ENCODE data around the gene MRPL12.
A peak's percentile ranks its signal among the peaks of the same experiment; 100 is the strongest.

MRPL12 gene

DNA sequence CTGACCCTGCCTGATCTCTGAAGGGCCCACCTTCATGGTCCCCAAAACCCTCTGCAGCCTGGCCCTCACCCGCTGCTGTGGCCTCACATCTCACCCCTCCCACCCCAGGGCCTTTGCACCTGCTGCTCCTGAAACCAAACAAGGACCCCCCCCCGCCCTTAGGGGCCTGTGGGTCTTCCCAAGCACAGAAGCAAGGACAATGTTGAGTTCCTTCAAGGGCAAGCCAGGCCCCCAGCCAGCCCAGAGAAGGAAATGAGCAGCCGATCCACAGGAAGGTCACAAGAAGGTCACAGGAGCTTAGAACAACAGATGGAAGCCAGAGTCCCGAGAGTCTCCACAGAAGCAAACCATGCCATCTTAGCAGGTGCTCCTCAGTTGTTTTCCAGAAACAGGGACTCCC is 46.3 kb upstream of the MRPL12 start:
- H3K27me3 ChIP-seq (replicated peaks; ENCODE audit: insufficient read depth, low read length), result no peaks in the 10 kb centered on the region
- H3K4me3 ChIP-seq (ENCODE audit: low read length), result no peak overlapping the region
- TF ChIP-seq, protein P1, sequence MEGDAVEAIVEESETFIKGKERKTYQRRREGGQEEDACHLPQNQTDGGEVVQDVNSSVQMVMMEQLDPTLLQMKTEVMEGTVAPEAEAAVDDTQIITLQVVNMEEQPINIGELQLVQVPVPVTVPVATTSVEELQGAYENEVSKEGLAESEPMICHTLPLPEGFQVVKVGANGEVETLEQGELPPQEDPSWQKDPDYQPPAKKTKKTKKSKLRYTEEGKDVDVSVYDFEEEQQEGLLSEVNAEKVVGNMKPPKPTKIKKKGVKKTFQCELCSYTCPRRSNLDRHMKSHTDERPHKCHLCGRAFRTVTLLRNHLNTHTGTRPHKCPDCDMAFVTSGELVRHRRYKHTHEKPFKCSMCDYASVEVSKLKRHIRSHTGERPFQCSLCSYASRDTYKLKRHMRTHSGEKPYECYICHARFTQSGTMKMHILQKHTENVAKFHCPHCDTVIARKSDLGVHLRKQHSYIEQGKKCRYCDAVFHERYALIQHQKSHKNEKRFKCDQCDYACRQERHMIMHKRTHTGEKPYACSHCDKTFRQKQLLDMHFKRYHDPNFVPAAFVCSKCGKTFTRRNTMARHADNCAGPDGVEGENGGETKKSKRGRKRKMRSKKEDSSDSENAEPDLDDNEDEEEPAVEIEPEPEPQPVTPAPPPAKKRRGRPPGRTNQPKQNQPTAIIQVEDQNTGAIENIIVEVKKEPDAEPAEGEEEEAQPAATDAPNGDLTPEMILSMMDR (IDR thresholded peaks at IDR 0.05; ENCODE audit: low read length), result no peak
- TF ChIP-seq EZH2phosphoT487 (IDR thresholded peaks at IDR 0.05; ENCODE audit: low read length), result no peak
- no peak for TF ChIP-seq EZH2 (optimal IDR thresholded peaks at IDR 0.05; ENCODE audit: low read depth, low read length)
- no peaks in the 10 kb centered on the region for H3K36me3 ChIP-seq (replicated peaks; ENCODE audit: insufficient read depth, low read length)
- H3F3A ChIP-seq (ENCODE audit: insufficient read depth, low read length), result no peaks in the 10 kb centered on the region
- H3K9me3 ChIP-seq (replicated peaks; ENCODE audit: insufficient read depth, low read length), result no peaks in the 10 kb centered on the region
- no peaks in the 10 kb centered on the region for H3K79me2 ChIP-seq (ENCODE audit: low read length)
- H2AFZ ChIP-seq (ENCODE audit: low read length), result 0 out of 2 replicates have a peak overlapping the region, but pooled peaks have one; percentile 15
- no peaks in the 10 kb centered on the region for H3K9me2 ChIP-seq (replicated peaks; ENCODE audit: insufficient read depth, low read length)
- H4K20me1 ChIP-seq (ENCODE audit: insufficient read depth, low read length), result no peaks in the 10 kb centered on the region
- H3K4me1 ChIP-seq (ENCODE audit: low read length), result 0 out of 2 replicates have a peak, but pooled peaks cover 6% of the 10 kb centered on the region
- no peak overlapping the region for H3K4me2 ChIP-seq (ENCODE audit: low read depth, low read length)
- no peak overlapping the region for H3K27ac ChIP-seq (ENCODE audit: low read length)
- H3K9ac ChIP-seq (ENCODE audit: low read length), result no peak overlapping the region
- DNase-seq, result peak; percentile 17

DNA sequence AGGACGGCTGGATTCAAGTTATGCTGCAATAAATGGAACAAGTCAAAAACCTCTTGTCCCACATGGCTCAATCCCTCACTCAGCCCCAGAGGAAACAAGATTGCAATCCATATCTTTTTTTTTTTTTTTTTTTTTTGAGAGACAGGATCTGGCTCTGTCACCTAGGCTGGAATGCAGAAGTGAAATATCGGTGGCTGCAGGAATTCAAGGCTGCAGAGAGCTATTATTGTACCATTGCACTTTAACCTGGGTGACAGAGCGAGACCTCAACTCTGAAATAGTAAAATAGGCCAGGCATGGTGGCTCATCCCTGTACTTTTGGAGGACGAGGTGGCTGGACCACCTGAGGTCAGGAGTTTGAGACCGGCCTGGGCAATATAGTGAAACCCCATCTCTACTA is 44.1 kb upstream of the MRPL12 start:
- 0 out of 2 replicates have a peak, but pooled peaks cover 6% of the 10 kb centered on the region for H3K4me1 ChIP-seq (ENCODE audit: low read length)

DNA sequence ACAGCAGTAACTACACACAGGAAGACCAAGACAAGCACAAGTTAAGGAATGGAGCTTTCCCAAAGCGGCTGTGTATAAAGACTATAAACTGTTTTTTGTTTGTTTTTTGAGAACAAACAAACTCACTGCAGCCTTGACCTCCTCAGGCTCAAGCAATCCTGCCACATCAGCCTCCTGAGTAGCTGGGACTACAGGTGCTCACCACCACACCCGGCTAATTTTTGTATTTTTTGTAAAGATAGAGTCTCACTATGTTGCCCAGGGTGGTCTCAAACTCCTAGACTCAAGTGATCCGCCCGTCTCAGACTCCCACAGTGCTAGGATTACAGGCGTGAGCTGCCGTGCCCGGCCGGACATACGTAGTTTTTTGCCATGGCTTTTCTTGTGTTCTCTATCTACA is 42.7 kb upstream of the MRPL12 start:
- no peaks in the 10 kb centered on the region for H3K27me3 ChIP-seq (replicated peaks; ENCODE audit: insufficient read depth, low read length)
- H3K27ac ChIP-seq (ENCODE audit: low read length), result no peak overlapping the region
- no peak for TF ChIP-seq EZH2phosphoT487 (IDR thresholded peaks at IDR 0.05; ENCODE audit: low read length)
- TF ChIP-seq, protein P1 (IDR thresholded peaks at IDR 0.05; ENCODE audit: low read length), result no peak
- no peak for DNase-seq
- H3K4me2 ChIP-seq (ENCODE audit: low read depth, low read length), result no peak overlapping the region
- no peaks in the 10 kb centered on the region for H4K20me1 ChIP-seq (ENCODE audit: insufficient read depth, low read length)
- no peaks in the 10 kb centered on the region for H3K9me3 ChIP-seq (replicated peaks; ENCODE audit: insufficient read depth, low read length)
- H3K4me3 ChIP-seq (ENCODE audit: low read length), result no peak overlapping the region
- H3F3A ChIP-seq (ENCODE audit: insufficient read depth, low read length), result no peaks in the 10 kb centered on the region
- H2AFZ ChIP-seq (ENCODE audit: low read length), result no peak overlapping the region
- peaks cover 3% of the 10 kb centered on the region for H3K79me2 ChIP-seq (ENCODE audit: low read length)
- H3K4me1 ChIP-seq (ENCODE audit: low read length), result 0 out of 2 replicates have a peak, but pooled peaks cover 6% of the 10 kb centered on the region
- no peaks in the 10 kb centered on the region for H3K36me3 ChIP-seq (replicated peaks; ENCODE audit: insufficient read depth, low read length)
- no peak overlapping the region for H3K9ac ChIP-seq (ENCODE audit: low read length)
- no peaks in the 10 kb centered on the region for H3K9me2 ChIP-seq (replicated peaks; ENCODE audit: insufficient read depth, low read length)

More for the DNA sequence above, 44.1 kb upstream of the MRPL12 start:
- no peaks in the 10 kb centered on the region for H3K9me2 ChIP-seq (replicated peaks; ENCODE audit: insufficient read depth, low read length)
- no peak overlapping the region for H3K4me3 ChIP-seq (ENCODE audit: low read length)
- H3F3A ChIP-seq (ENCODE audit: insufficient read depth, low read length), result no peaks in the 10 kb centered on the region
- H3K79me2 ChIP-seq (ENCODE audit: low read length), result no peaks in the 10 kb centered on the region
- H3K36me3 ChIP-seq (replicated peaks; ENCODE audit: insufficient read depth, low read length), result no peaks in the 10 kb centered on the region
- DNase-seq, result no peak
- H3K9me3 ChIP-seq (replicated peaks; ENCODE audit: insufficient read depth, low read length), result no peaks in the 10 kb centered on the region
- H3K27ac ChIP-seq (ENCODE audit: low read length), result no peak overlapping the region
- no peak overlapping the region for H2AFZ ChIP-seq (ENCODE audit: low read length)
- H4K20me1 ChIP-seq (ENCODE audit: insufficient read depth, low read length), result no peaks in the 10 kb centered on the region
- H3K4me2 ChIP-seq (ENCODE audit: low read depth, low read length), result no peak overlapping the region
- H3K9ac ChIP-seq (ENCODE audit: low read length), result no peak overlapping the region
- TF ChIP-seq, protein P1 (IDR thresholded peaks at IDR 0.05; ENCODE audit: low read length), result no peak
- no peaks in the 10 kb centered on the region for H3K27me3 ChIP-seq (replicated peaks; ENCODE audit: insufficient read depth, low read length)

Measured in MM.1S (cell line).